HCT116 (cell line): ENCODE data around the gene CIB4. TPM values are rescaled to one million over a fixed set of nuclear protein-coding genes. Genes with fewer than 3 reads are reported as not detected.

Experiments used
- ATAC-seq: fragments of 200-7000 bp; cut with Tn5 transposase; 2 replicates; pipeline ENCODE4 v1.9.1; 2020; ENCODE audit warnings: mild to moderate bottlenecking, moderate library complexity
- BruUV-seq: library from RNA; stranded (reverse); fragments of 400-500 nt; replicated peaks from 2 replicates; lab custom pipeline; 2021; lab: Mats Ljungman, UMichigan
- CTCF ChIA-PET: fragments of 300-600 bp; sonication (Branson Sonifier 250); formaldehyde crosslinking; loops from one replicate; lab custom pipeline; 2021; ENCODE audit warnings: antibody characterized with exemption; lab: Charles Lee
- POLR2A ChIA-PET: fragments of 300-600, 350-600 bp; sonication (Branson Sonifier 250); formaldehyde crosslinking; loops from one replicate; lab custom pipeline; 2021; ENCODE audit warnings: antibody characterized with exemption; lab: Charles Lee
- RAD21 ChIA-PET, 2 experiments: fragments of 300-600 bp; sonication (Branson Sonifier 250); formaldehyde crosslinking; loops; one replicate each; lab custom pipeline; 2023; ENCODE audit warnings: low total read pairs in 2 of 2; ENCODE audit not compliant: uncharacterized antibody in 2 of 2, unreplicated experiment in 2 of 2, low non-redundant PET in 1 of 2; lab: Charles Lee
- DNase-seq: peaks from one replicate; pipeline ENCODE4 v3.0.0-alpha.2; 2010; ENCODE audit warnings: low read depth, low spot score
- H2AFZ ChIP-seq: fragments of 200-600 bp; shearing (Covaris generic), sonication (generic); 2 replicates; pipeline ENCODE4 v1.6.1; 2017; ENCODE audit warnings: low read depth, mixed run types, mixed read lengths, antibody characterized with exemption, low read length; ENCODE audit not compliant: poor library complexity, severe bottlenecking
- H3K27ac ChIP-seq: 2 replicates; pipeline ENCODE4 v1.5.1; 2012; ENCODE audit warnings: low read depth, low read length
- H3K27me3 ChIP-seq: fragments of 200-600 bp; sonication (generic); 2 replicates; pipeline ENCODE4 v1.6.1; 2016; ENCODE audit warnings: mixed run types, low read length, mixed read lengths; ENCODE audit not compliant: insufficient read depth
- H3K36me3 ChIP-seq, 2 experiments: fragments of 200-500 bp in 1 of 2; fragments of 200-600 bp in 1 of 2; sonication (Bioruptor generic) in 1 of 2; sonication (generic) in 1 of 2; 2 replicates each; pipeline versions ENCODE4 v1.5.1 to v1.6.1; 2014 to 2016; ENCODE audit warnings: low read length in 2 of 2, inconsistent platforms in 1 of 2, mixed read lengths in 1 of 2, mixed run types in 1 of 2; ENCODE audit not compliant: insufficient read depth in 2 of 2, control insufficient read depth in 1 of 2
- H3K4me1 ChIP-seq, 2 experiments: fragments of 200-600 bp in 1 of 2; sonication (generic) in 1 of 2; 2 replicates each; pipeline versions ENCODE4 v1.5.1 to v1.6.1; 2012 to 2017; ENCODE audit warnings: low read length in 2 of 2, inconsistent platforms in 1 of 2, mild to moderate bottlenecking in 1 of 2, mixed read lengths in 1 of 2, mixed run types in 1 of 2, moderate library complexity in 1 of 2; ENCODE audit not compliant: insufficient read depth in 2 of 2, control insufficient read depth in 1 of 2
- H3K4me2 ChIP-seq: fragments of 200-600 bp; sonication (generic); 2 replicates; pipeline ENCODE4 v1.6.1; 2017; ENCODE audit warnings: mixed run types, low read length, mixed read lengths
- H3K4me3 ChIP-seq, 2 experiments: fragments of 200-600 bp in 1 of 2; sonication (generic) in 1 of 2; replicated peaks in 1 of 2; 2 replicates each; pipeline ENCODE4 v1.5.1; 2011 to 2016; ENCODE audit warnings: low read length in 2 of 2, control low read depth in 1 of 2, low read depth in 1 of 2, mild to moderate bottlenecking in 1 of 2, mixed read lengths in 1 of 2, mixed run types in 1 of 2
- H3K79me2 ChIP-seq: fragments of 200-600 bp; sonication (generic); 2 replicates; pipeline ENCODE4 v1.6.1; 2017; ENCODE audit warnings: mild to moderate bottlenecking, mixed run types, low read length, moderate library complexity, mixed read lengths; ENCODE audit not compliant: insufficient read depth
- H3K9ac ChIP-seq: fragments of 200-600 bp; sonication (generic); 2 replicates; pipeline ENCODE4 v1.6.1; 2016; ENCODE audit warnings: low read length, mixed read lengths
- H3K9me2 ChIP-seq: fragments of 200-600 bp; sonication (generic), shearing (Covaris generic); 2 replicates; pipeline ENCODE4 v1.6.1; 2017; ENCODE audit warnings: mixed run types, mild to moderate bottlenecking, moderate library complexity; ENCODE audit not compliant: insufficient read depth
- H3K9me3 ChIP-seq, 2 experiments: fragments of 200-500 bp in 1 of 2; fragments of 200-600 bp in 1 of 2; sonication (Bioruptor generic) in 1 of 2; sonication (generic) in 1 of 2; 2 replicates each; pipeline ENCODE4 v1.6.1; 2014 to 2017; ENCODE audit warnings: low read length in 2 of 2, mixed read lengths in 2 of 2, inconsistent platforms in 1 of 2, low read depth in 1 of 2, mild to moderate bottlenecking in 1 of 2, mixed run types in 1 of 2, moderate library complexity in 1 of 2; ENCODE audit not compliant: control insufficient read depth in 1 of 2, insufficient read depth in 1 of 2
- H4K20me1 ChIP-seq: fragments of 200-600 bp; sonication (generic), shearing (Covaris generic); 2 replicates; pipeline ENCODE4 v1.6.1; 2017; ENCODE audit warnings: mixed run types, mild to moderate bottlenecking, moderate library complexity; ENCODE audit not compliant: insufficient read depth
- ATF3 ChIP-seq: IDR thresholded peaks from 2 replicates; pipeline ENCODE4 v1.6.1; 2012
- CBX3 ChIP-seq: IDR thresholded peaks from 2 replicates; pipeline ENCODE4 v1.6.1; 2012; ENCODE audit warnings: low read depth
- EGR1 ChIP-seq: IDR thresholded peaks from 2 replicates; pipeline ENCODE4 v1.6.1; 2012; ENCODE audit warnings: low read depth
- ELF1 ChIP-seq: IDR thresholded peaks from 2 replicates; pipeline ENCODE4 v1.6.1; 2012; ENCODE audit warnings: low read depth, borderline replicate concordance
- EZH2 ChIP-seq: fragments of 200-600 bp; sonication (generic); IDR thresholded peaks from 2 replicates; pipeline ENCODE4 v1.6.1; 2017; ENCODE audit warnings: antibody characterized with exemption, mixed run types
- EZH2phosphoT487 ChIP-seq: fragments of 200-600 bp; IDR thresholded peaks from 2 replicates; pipeline ENCODE4 v1.6.1; 2018; ENCODE audit warnings: antibody characterized with exemption, borderline replicate concordance
- JUND ChIP-seq: IDR thresholded peaks from 2 replicates; pipeline ENCODE4 v1.6.1; 2012
- MAX ChIP-seq: IDR thresholded peaks from 2 replicates; pipeline ENCODE4 v1.6.1; 2012
- RAD21 ChIP-seq: IDR thresholded peaks from 2 replicates; pipeline ENCODE4 v1.6.1; 2012; ENCODE audit warnings: low read depth, mild to moderate bottlenecking
- SRF ChIP-seq: IDR thresholded peaks from 2 replicates; pipeline ENCODE4 v1.6.1; 2012; ENCODE audit warnings: low read depth
- YY1 ChIP-seq: IDR thresholded peaks from 2 replicates; pipeline ENCODE4 v1.6.1; 2011; ENCODE audit warnings: low read length, low read depth, moderate library complexity, mild to moderate bottlenecking; ENCODE audit not compliant: insufficient replicate concordance; ENCODE audit errors: extremely low read depth
- ZBTB33 ChIP-seq: IDR thresholded peaks from 2 replicates; pipeline ENCODE4 v1.6.1; 2011; ENCODE audit warnings: mild to moderate bottlenecking, low read length, moderate library complexity; ENCODE audit not compliant: insufficient replicate concordance; ENCODE audit errors: extremely low read depth
- ZFX ChIP-seq: fragments of 450-650 bp; IDR thresholded peaks from 2 replicates; pipeline ENCODE4 v1.6.1; 2017
- ZNF274 ChIP-seq: fragments of 200-500 bp; sonication (Bioruptor generic); IDR thresholded peaks from 2 replicates; pipeline ENCODE4 v1.6.1; 2014; ENCODE audit warnings: mild to moderate bottlenecking, low read depth, low read length, inconsistent platforms
- intact Hi-C: fragments of 100-400 bp; cut with micrococcal nuclease; formaldehyde crosslinking; loops from 2 replicates; pipeline ENCODE4 v1.10.0; 2022
- total RNA-seq: library from RNA; stranded (reverse); gene quantifications from one replicate; pipeline ENCODE4 v1.2.1, GENCODE V29; 2021; ENCODE audit not compliant: unreplicated experiment

The CIB4 gene
- total RNA-seq, 1 experiment from 2014 or later: not detected

GRCh38 chr2:26580751-26581150 lies 60.4 kb downstream of the CIB4 start:
- intact Hi-C loops: no loop called here
- Histone ChIP-seq H3K79me2 (no peaks in the 10 kb centered on the region), H3K27me3 (no peaks in the 10 kb centered on the region), H3K4me1 (peaks cover 0 to 11% of the 10 kb centered on the region in 2 experiments; a peak in 1 of 4 replicates), H3K9me2 (no peaks in the 10 kb centered on the region), H4K20me1 (no peaks in the 10 kb centered on the region), H3K27ac (no peak overlapping the region), H3K9me3 (no peaks in the 10 kb centered on the region), H3K9ac (no peak overlapping the region), H3K4me2 (no peak overlapping the region), H3K4me3 (no peak overlapping the region), H2AFZ (no peak overlapping the region), H3K36me3 (no peaks in the 10 kb centered on the region)
- TF ChIP-seq SRF (no peak), ATF3 (no peak), EGR1 (no peak), RAD21 (no peak), ELF1 (no peak), EZH2phosphoT487 (no peak), YY1 (no peak), JUND (no peak), MAX (no peak), ZFX (no peak), ZNF274 (no peak), ZBTB33 (no peak), EZH2 (no peak), CBX3 (no peak)
- DNase-seq (no peak), ATAC-seq (no peak)
- CTCF ChIA-PET: no interaction called here
- RAD21 ChIA-PET: no interaction called here
- BruUV-seq: no TSS peak
- POLR2A ChIA-PET: no interaction called here
